ENCODE results near the gene MMAB. TPM values are rescaled to one million over a fixed set of nuclear protein-coding genes. Genes with fewer than 3 reads are reported as not detected.
A peak's percentile ranks its signal among the peaks of the same experiment; 100 is the strongest.

MMAB gene
- total RNA-seq, 1 experiment from 2014 or later = 24.3 TPM

- H3K4ac ChIP-seq (ENCODE audit: low read depth, low read length) = no peak overlapping the region
- no peak overlapping the region for H4K91ac ChIP-seq (ENCODE audit: insufficient read length, low read depth, low read length)
- Mint-ChIP-seq H3K27ac (peak overlapping the region in 2 of 3 experiments; percentile 40 to 86; a peak in 1 of 7 replicates), H3K4me3 (peak overlapping the region; percentile 80 to 90), H3K4me1 (peaks cover 14 to 18% of the 10 kb centered on the region in 2 experiments), H3K27me3 (ENCODE audit: low read depth) (no peaks in the 10 kb centered on the region), H3K36me3 (ENCODE audit: insufficient read depth in 1 of 3, low read depth in 3 of 3) (peaks cover 7 to 50% (median 37%) of the 10 kb centered on the region in 3 experiments; a peak in 6 of 7 replicates), H3K9me3 (no peaks in the 10 kb centered on the region)
- no peak overlapping the region for H3K23ac ChIP-seq (ENCODE audit: insufficient read length, low read depth, low read length)
- no peaks in the 10 kb centered on the region; the same call in 1 of the 2 replicates for H3K79me2 ChIP-seq (ENCODE audit: insufficient read depth, low read length)
- H3K23me2 ChIP-seq (ENCODE audit: insufficient read length, low read depth, low read length, poor library complexity, severe bottlenecking) = no peaks in the 10 kb centered on the region
- no CpG with 5 or more reads among the region's 13 CpGs for WGBS (ENCODE audit: extremely low coverage, insufficient read length, low lambda C conversion rate)
- H3K79me1 ChIP-seq (ENCODE audit: insufficient read depth, low read depth, low read length, poor library complexity, severe bottlenecking) = no peaks in the 10 kb centered on the region
- H3K18ac ChIP-seq (ENCODE audit: insufficient read length, low read depth, low read length) = no peak overlapping the region
- no peak overlapping the region for H3K56ac ChIP-seq (ENCODE audit: insufficient read length, low read depth, low read length)
- no peak overlapping the region for H2BK12ac ChIP-seq (ENCODE audit: insufficient read length, low read depth, low read length)
- H3K27me3 ChIP-seq (ENCODE audit: insufficient read depth, low read length) = no peaks in the 10 kb centered on the region
- H2AK5ac ChIP-seq (ENCODE audit: insufficient read length, low read length) = no peak overlapping the region
- no peak overlapping the region for H2BK20ac ChIP-seq (ENCODE audit: low read depth, low read length, poor library complexity, severe bottlenecking)
- no peak overlapping the region for H2AFZ ChIP-seq (ENCODE audit: low read length)
- no peak overlapping the region for H2BK120ac ChIP-seq (ENCODE audit: low read depth, low read length, poor library complexity, severe bottlenecking)
- no peak overlapping the region for H4K5ac ChIP-seq (ENCODE audit: insufficient read length, low read depth, low read length)
- H3K27ac ChIP-seq (ENCODE audit: insufficient read length, low read depth, low read length) = no peak overlapping the region
- no peak overlapping the region for H4K8ac ChIP-seq (replicated peaks; ENCODE audit: insufficient read length, low read depth, low read length)
- H3K4me1 ChIP-seq (ENCODE audit: insufficient read depth, low read length) = peaks cover 6% of the 10 kb centered on the region; the same call in 1 of the 2 replicates
- H4K20me1 ChIP-seq (ENCODE audit: control insufficient read depth, insufficient read depth, insufficient read length) = no peaks in the 10 kb centered on the region
- H3K9me3 ChIP-seq (ENCODE audit: control insufficient read depth, low read depth, low read length) = no peaks in the 10 kb centered on the region
- H2BK15ac ChIP-seq (ENCODE audit: low read depth, low read length) = no peak overlapping the region
- no peak overlapping the region for H2BK5ac ChIP-seq (ENCODE audit: insufficient read length, low read length)
- no peak for DNase-seq
- TF ChIP-seq CTCF (conservative IDR thresholded peaks at IDR 0.05) = no peak
- no peak overlapping the region for H3T11ph ChIP-seq (ENCODE audit: low read length)
- H3K14ac ChIP-seq (ENCODE audit: insufficient read depth, low read length) = no peak overlapping the region
- peak overlapping the region; percentile 87 for H3K4me2 ChIP-seq (ENCODE audit: insufficient read depth, insufficient read length, low read length)
- peak overlapping the region; percentile 79 for H3K9ac ChIP-seq (ENCODE audit: extremely low read depth, insufficient read length, low read length)
Observed at GRCh38 chr12:109573914-109574244, 575 bp upstream of the MMAB start.
